CD4-positive, alpha-beta T cell treated with Interferon gamma for 1 hour (primary cell): ENCODE measurements around the gene TIMM17A.
"Not testable (repeated sequence)": the region's sequence is repeated elsewhere in the genome, so short reads cannot be mapped to it uniquely, and the experiment has no call there.

Source experiments
- DNase-seq: peaks from one replicate; pipeline ENCODE4 v3.0.0-alpha.2; 2020

Gene TIMM17A

DNA sequence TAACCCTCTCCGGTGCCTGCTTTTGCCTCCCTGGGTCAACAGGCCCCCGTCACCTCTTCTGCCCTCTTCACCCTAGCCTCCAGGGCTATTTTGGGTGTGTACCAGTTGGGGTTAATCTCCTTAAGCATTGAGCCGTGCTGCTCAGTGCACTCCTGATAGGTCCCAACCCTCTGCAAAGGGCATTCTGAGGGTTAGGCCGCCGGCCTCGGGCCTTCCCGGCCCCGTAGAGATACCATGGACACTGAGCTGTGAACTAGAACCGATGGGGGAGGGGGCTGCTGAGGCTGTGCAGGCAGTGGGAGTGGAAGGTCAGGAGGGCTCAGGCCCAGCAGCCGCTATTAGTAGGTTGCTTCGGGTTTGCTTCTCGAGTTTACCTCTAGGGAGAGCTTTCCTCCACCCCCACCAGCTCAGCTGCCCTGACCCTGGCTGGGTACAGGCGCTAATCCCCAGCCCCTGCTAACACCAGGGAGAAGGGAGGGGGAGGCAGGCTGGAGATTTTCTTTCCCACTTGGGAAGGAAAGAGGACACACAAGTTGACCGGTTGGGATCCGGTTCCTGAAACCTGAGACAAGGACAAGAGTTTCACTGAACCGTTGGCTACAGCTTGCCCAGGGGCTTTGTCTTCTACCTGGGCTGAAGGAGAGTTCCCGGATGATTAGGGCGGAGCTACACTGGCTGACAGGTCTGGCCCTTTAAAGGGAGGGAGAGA lies 13.7 kb upstream of the TIMM17A start:
- DNase-seq, result no peak

DNA sequence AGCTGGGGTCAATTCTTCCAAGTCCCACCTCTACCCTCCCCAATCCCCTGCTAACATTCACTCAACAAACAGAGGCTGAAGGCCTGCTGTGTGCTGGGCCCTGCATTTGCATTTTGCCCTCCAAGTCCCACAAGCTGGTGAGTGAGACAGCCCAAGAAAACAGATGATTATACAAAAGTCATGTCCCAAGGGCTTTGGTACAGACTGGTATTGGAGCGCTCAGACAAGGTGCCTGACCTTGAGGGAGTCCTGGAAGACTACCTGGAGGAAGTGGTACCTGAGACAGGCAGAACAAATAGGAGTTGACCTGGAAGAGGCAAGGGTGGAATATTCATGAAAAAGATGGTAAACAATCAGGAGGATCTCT lies 13.2 kb upstream of the TIMM17A start:
- DNase-seq, result no peak

DNA sequence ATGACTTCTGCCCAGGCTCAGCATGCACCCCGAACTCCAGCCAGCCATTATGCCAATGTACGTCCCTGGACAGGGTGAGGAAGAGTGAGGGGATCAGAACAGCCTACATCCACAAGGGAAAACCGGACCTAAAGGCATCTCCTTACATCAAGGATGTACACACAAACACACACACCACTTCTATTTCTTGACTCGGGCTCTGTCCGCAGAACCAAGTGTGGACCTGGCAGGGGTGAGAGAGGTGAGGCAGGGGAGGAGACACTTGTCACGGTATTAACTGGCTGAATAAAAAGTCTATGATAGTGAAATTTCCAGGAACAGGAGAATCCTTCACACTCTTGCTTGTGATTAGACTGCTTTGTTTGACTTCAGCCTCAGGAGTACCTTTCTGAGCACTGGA lies 11.3 kb upstream of the TIMM17A start:
- no peak for DNase-seq

DNA sequence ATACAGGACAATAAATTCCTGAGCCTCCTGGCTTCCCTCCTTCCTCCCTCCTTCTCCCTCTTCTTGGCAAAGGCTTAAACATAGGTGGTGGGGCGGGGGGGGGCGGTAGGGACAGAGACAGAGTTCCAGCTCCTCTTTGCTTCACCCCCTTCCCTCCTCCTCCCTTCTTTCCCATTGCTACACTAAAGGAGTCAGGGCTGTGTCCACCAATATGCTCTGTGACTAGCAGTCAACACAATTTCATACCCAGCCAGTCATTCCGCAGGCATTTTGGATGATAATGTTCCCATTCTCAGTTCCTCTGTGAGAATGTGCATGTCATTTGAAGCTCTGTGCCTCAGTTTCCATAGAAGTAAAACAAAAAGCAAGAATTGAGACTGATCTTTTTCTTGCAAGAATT lies 10.7 kb upstream of the TIMM17A start:
- DNase-seq, result no peak

DNA sequence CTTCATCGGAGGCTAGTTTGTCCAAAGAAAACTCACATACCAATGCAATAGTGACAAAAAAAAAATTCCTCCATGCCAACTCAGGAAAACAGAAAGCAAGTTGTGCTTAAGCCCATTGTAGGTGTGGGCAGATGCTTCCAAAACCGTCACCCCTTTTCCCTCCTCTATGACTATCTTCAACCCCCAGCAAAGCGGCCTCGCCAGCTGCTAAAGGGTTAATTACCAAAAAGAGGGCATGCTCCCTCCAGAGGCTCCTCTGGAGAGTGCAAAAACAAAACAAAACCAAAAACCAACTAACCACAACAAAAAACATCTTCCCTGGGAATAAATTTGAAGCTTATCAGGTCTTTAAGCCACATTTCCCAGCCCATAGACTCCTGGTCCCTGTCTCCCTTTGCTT lies 10.1 kb upstream of the TIMM17A start:
- no peak for DNase-seq

DNA sequence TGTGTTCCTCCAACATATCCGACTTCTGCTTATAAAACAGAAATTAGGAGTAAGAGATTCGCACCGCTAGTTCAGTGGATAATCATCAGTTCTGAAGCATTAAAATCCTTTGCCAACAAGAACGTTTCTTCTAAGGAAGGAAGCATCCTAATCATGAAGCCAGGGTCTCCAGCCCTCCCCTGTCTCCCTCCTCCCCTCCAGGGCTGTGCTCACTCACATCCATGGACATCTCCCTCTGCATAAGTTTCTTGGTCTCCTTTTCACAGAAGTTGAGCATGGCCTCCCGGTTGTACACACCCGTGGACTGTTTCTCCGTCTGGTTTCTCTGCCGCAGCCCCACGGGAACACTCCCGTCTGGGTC lies 9.5 kb upstream of the TIMM17A start:
- no peak for DNase-seq

DNA sequence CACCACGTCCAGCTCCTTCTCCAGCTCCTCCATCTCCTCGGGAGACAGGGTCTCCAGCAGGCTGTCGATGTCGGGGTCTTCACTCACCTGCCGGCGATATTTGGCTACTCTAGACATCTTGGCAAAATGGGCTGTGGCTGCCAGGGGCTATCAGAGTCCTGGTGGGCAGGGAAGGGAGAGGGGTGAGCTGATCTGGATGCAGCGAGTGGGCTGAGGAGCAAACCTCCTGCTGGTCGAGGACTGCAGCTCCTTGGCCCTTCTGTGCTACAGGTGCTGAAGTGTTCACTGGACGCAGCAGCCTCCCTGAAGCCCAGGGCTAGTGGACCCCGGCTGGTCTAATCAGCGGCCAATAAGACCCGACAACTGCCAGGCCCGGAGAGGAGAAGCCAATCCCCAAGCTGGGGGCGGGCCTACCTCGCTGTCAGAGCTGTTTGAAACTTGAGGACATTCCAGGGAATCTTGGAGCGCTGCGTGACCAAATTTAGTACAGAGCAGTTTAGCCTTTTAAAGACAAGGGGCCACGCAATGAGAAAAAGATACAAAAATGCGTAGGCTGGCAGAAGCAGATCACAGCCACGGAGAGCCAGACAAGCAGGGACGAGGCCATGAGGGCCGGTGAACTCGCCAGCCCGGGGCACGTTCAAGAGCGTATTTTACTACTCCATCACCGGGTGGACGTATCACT lies 8.9 kb upstream of the TIMM17A start, which contains the start of gene LMOD1:
Gene LMOD1 (minus strand): TSS at position 325 of the 685 bp plus-strand sequence. CDS start 208 bp downstream, at position 117.
- DNase-seq, result no peak

DNA sequence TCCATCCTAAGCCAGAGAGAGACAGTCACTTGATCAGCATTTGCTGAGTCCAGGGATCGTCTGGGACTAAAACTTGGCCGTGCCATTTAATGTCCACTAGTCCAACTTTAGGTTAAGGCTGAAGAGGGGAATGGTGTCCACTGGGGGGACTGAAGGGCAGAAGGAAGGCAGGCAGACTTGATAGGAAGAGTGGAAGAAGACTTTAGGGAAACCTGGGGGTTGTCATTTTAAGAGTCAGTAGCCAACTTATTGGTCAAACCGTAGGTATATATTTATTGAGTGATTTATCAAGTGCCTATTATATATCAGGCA lies 7.7 kb upstream of the TIMM17A start:
- DNase-seq, result no peak

DNA sequence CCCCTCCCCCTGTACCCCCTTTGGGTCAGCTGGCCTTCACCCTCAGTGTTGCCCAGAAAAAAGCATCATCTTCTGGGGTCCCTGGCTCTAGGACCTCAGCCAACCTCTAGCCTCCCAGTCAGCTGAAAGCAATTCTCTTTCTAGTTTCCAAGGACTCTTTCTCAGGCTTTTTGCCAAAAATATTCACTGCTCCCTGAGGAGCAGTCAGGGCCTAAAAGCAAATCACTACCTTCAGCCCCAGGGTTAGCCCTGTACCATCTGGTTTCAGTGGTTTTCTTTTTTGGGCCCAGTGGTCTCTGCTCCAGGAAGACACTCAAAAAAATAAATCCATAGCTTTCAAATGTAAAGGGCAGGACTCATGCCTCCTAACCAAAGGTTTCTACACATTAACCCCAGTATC lies 5.8 kb upstream of the TIMM17A start:
- DNase-seq, result no peak

DNA sequence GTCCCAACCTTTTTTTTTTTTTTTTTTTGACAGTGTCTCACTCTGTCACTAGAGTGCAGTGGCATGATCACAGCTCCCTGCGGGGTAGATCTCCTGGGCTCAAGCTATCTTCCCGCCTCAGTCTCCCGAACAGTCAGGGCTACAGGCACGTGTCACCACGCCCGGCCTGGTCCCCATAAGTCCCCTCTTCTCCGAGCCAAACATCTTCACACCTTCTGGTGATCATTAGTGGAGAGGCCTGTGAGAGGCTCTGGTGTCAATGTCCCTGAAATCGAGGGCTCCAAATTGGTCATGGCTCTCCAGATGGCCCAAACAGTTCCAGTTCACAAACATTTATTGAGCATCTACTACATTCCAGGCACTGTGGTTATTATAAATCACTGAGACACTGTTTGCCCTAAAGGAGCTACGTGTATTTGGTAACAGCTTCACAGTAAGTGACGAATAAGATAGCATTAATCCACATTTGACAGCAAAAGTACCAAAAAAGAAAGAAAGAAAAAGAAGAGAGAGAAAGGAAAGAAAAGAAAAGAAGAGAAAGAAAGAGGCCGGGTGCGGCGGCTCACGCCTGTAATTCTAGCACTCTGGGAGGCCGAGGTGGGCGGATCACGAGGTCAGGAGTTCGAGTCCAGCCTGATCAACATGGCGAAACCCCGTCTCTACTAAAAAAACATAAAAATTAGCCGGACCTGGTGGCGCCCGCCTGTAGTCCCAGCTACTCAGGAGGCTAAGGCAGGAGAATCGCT lies 867 bp upstream of the TIMM17A start:
- no peak for DNase-seq

DNA sequence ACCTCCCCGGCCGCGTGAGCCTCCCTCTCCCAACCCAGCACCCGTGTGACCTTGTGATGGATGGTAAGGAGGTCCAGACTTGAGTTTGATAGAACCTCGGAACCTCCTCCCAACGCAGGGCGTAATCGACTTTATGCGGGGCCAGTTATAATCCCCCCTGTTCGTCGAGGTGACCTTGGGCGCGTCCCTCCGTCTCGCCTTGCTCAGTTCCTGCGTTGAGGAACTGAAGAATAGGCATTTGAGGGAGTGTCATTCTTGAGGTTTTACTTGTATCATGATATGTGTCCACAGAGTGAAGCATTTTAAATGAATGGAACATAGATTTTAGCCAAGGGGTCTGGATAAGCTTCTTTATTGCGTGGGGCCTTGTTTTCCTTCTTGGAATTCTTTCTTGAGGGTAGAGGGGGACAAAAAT lies 433 bp downstream of the TIMM17A start:
- DNase-seq, result no peak

DNA sequence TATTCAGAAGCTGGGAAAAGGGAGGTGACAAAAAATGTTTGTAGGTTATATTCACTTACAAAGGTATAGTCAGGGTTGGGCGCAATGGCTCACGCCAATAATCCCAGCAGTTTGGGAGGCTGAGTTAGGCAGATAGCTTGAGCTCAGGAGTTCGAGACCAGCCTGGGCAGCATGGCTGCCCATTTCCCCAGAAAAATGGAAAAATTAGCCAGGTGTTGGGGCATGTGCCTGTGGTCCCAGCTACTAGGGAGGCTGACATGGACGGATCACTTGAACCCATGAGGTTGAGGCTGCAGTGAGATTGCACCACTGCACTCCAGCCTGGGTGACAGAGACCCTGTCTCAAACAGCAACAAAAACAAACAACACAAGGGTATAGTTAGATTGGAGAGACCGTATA lies 3.0 kb downstream of the TIMM17A start:
- DNase-seq, result no peak

DNA sequence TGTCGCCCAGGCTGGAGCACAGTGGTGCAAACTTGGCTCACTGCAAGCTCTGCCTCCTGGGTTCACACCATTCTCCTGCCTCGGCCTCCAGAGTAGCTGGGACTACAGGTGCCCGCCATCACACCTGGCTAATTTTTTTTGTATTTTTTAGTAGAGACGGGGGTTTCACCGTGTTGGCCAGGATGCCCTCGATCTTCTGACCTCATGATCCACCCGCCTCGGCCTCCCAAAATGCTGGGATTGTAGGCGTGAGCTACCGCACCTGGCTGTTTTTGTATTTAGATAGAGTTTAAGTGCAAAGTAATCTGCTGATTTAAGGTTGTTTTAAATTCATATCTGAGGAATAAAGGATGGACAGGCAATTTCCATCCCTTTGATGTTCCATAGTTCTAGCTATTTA lies 7.1 kb downstream of the TIMM17A start:
- DNase-seq, result not testable (repeated sequence)

DNA sequence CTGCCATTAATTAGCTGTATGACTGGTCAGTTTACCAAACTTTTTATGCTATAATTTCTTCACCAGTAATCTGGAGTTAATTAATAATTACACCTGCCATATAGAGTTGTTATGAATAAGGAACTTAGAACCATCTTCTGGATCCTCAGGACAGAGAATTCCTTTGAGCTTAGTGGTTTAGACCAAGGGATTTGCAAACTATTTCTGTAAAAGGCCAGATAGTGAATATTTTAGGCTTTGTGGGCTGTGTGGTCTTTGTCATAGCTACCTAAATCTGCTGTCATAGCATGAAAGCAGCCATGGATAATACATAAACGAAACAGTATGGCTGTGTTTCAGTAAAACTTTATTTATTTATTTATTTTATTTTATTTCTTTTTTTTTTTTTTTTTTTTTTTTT lies 9.0 kb downstream of the TIMM17A start:
- DNase-seq, result no peak

DNA sequence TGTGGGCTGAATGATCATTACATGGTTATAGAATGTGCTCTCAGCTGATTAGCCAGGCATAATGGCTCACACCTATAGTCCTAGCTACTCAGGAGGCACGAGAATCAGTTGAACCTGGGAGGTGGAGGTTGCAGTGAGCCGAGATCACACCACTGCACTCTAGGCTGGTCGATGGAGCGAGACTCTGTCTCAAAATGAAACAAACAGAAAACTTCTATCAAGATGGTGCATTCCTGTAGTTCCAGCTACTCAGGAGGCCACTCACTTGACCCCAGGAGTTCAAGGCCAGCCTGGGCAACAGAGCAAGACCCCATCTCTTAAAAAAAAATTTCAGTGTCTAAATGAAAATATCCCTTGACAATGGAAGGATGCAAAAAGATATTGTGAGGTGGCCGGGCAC lies 10.9 kb downstream of the TIMM17A start:
- no peak for DNase-seq

DNA sequence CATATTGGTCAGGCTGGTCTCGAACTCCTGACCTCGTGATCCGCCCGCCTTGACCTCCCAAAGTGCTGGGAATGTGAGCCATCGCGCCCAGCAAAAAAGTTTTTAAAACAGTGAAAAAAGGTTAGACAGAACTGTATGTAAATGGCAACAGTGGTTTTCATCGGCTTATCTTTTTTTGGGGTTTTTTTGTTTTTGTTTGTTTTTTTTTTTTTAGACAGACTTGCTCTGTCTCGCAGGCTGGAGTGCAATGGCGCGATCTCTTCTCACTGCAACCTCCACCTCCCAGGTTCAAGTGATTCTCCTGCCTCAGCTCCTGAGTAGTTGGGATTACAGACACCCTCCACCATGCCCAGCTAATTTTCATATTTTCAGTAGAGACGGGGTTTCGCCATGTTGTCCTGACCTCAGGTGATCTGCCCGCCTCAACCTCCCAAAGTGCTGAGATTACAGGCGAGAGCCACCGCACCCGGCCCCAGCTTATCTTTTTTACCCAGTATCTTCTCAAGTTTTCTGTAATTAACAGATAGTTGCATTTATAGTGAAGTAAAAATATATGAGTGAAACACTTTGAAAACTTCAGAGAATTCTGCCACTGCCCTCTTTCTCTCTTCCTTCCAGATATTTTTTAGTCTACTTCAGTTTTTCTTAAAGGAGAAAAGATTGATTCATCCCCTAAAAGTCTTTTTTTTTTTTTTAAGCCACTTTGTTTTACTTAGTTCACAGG lies 13.1 kb downstream of the TIMM17A start:
- DNase-seq, result no peak

DNA sequence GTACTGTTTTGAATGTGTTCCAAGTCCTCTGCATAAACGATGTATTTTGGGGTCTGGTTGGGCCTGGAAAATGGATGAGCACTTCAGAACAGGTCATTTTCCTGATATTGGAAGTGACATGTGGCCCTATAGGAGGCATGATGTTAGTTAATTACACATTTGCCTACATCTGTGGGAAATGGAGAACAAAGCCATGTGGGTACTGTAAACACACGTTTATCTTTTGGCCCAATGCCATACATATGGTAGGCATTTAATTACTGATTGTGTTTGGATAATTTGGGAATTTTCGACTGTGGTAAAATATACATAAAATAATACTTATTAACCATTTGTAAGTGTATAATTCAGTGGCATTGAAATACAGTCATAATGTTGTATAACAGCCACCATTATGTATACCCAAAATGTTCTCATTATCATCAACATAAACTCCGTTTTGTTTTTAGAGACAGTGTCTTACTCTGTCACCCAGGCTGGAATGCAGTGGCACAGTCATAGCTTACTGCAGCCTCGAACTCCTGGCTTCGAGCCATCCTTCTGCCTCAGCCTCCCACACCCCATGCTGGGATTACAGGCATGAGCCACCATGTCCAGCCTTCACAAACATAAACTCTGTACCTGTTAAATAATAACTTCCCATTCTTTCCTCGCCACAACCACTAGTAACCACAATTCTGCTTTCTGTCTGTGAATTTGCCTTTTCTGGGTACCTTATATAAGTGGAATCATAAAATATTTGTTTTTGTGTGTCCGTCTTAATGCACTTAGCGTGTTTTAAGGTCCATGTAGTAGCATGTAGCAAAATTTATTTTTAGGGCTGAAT lies 15.2 kb downstream of the TIMM17A start:
- DNase-seq, result no peak

DNA sequence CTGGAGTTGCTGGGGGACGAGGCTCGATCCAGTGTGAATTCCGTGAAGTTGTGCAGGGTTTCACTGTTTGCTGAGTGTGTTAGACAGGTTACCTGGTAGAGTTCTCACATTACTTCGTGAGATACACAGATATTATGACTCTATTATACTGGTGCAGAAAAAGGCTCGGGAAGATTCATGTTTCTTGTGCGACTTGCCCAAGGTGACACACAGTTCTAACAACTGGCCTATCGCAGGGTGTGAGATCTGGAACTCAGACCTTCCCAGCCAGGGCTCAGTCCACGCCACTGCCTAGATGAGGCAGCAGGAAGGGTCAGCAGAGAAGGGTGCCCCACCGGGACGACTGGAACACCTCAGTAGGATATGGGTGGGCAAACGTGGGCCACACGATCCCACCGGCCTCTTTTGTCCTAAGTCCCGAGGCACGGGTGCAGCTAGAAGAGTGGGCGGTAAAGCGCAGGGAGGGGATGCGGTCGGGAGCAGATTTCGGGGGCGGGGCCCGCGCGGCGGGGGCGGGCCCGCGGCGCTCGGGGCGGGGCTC lies 26.8 kb downstream of the TIMM17A start:
- peak; percentile 63 for DNase-seq

DNA sequence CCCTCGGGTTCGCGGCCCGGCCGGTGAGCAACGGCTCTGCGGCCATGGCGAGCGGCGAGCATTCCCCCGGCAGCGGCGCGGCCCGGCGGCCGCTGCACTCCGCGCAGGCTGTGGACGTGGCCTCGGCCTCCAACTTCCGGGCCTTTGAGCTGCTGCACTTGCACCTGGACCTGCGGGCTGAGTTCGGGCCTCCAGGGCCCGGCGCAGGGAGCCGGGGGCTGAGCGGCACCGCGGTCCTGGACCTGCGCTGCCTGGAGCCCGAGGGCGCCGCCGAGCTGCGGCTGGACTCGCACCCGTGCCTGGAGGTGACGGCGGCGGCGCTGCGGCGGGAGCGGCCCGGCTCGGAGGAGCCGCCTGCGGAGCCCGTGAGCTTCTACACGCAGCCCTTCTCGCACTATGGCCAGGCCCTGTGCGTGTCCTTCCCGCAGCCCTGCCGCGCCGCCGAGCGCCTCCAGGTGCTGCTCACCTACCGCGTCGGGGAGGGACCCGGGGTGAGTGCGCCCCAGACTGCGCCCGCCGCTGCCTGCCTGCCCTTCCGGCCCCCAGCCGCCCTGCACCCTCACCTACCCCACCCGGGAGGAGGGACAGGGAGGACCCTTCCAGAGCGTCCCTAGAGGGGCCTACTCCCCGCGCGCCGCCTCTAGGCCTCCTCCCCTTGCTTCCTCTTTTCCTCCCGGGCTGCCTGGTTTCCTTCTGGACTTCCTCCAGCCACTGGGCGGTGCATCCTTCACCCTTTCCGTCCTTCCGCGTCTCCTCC lies 27.5 kb downstream of the TIMM17A start, which contains the start of gene RNPEP:
Gene RNPEP (plus strand): TSS at position 26 of the 757 bp plus-strand sequence. CDS start 19 bp downstream, at position 45.
- DNase-seq, result peak; percentile 35

DNA sequence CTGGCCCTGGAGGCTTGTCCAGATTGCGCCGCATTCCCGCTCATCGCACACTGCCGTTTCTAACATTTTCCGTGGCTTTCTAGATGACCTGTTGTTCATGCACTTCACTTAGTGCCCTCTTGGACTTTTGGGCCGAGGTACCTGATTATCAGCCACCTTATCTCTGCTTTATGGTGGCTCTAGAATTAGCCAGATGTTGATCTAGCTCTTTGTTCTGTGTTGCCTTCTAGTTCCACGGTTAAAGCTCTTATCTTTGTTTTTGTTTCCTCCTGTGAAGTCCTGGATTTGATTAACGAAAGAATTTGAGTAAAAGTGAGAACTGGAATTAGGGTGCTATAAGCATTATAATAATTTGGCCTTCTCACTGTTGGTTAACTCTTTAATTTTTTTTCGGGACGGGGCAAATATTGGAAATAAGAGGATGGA lies 28.1 kb downstream of the TIMM17A start:
- DNase-seq, result no peak

DNA sequence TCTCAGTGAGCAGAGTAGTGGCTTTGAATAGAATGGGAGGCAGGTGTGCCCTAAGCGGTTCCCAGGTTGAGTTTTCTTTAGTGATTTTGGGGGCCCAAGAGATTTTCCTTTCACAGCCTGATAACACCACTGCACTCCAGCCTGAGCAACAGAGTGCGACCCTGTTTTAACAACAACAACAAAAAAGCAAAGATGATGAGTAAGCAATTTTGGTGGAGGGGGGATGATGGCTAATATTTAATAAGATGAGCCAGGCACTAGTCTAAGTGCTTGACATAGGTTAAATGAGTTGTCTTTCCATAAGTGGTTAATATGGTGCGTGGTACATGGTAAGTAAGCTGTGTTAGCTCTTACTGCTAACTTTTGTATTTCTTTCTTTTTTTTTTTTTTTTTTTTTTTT lies 29.1 kb downstream of the TIMM17A start:
- DNase-seq, result no peak
